Activated naive CD4-positive, alpha-beta T cell (primary cell): ENCODE measurements around the gene DDX51.
"Not testable (repeated sequence)": the region's sequence is repeated elsewhere in the genome, so short reads cannot be mapped to it uniquely, and the experiment has no call there.

Experiments
- DNase-seq, 4 experiments: peaks; one replicate each; lab custom pipeline; 2025; lab: John Stamatoyannopoulos, UW

DDX51 gene

DNA sequence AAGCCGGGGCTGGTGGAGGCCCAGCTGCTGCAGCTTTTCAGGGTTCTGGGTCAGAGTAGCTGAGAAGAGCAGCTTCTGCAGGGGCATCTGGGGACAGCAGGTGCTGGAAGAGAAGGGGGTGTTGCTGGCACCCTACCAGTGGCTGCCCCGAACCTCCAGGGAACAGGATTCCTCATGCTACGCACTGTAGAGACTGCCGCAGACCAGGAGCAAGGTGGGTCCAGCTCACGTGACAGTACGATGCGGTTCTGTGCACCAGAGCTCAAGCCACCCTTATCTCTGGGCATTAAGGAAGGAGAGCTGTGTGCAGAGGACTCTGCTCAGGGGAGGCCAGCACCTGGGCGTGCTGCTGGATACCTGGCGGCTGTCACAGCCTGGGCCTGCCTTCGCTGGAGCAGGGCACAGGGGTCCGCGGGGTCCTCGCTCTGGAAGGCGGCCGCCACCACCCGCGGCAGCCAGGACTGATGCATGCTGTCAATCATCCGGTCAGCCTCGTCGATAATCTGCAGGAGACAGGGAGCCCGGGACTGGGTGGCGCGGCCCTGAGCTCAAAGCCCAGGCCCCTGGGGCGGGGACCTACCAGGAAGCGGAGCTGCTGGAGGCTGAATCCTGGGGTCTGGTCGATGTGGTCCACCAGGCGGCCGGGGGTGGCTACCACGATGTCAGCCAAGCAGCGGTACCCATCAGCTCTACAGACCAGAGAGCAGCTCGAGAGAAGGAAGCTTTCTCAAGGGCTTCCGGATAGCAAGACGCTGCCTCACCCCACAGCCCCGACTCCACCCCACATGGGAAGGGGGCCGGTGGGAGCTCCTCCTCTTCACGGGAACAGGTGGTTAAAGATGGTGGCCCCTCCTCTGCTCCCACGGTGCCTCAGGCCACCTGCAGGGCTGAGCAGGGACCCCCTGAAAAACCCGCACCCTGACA, 2.9 kb downstream of the DDX51 start:
- no peak for DNase-seq

DNA sequence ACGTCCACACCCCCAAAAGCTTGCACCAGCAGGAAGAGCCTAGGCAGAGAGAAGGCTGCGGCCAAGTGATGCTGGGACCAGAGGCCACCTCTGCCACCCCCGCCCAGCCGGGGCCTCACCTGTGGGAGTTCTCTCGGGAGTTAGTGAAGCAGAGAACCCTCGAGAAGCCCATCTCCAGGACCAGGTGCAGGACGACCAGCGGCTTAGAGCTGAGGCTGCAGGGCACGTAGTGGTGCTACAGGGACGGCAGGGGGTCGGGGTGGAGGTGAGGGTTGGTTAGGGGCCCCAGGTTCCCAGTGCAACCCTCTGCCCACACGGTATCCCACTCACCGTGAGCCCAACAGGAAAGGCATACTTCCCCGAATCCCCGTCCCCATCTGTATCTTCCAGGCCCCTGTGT, 3.6 kb downstream of the DDX51 start:
- DNase-seq = no peak

DNA sequence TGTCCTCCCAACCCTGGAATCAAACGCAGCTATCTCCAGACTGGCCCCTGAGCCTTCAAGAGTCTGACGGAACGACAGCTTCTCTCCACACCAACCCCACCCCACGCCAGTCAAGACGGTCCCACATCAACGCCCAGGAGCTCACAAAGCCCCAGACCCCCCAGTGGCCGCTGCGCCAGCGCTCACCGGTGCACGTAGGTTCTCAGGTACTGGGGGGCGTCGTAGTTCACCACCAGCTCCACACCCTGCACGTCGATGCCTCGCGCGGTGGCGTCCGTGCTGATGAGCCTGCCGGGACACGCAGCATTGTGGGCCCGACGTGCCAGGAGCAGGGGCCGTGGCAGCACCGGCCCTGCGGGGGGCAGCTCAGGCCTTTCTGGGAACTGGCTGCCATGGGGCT, 4.2 kb downstream of the DDX51 start:
- DNase-seq = no peak

- DNase-seq = no peak
These were observed 4.9 kb downstream of the DDX51 start for GRCh38 chr12:132138941-132139871.

- no peak for DNase-seq
These were observed 6.5 kb downstream of the DDX51 start for GRCh38 chr12:132137483-132138125.

DNA sequence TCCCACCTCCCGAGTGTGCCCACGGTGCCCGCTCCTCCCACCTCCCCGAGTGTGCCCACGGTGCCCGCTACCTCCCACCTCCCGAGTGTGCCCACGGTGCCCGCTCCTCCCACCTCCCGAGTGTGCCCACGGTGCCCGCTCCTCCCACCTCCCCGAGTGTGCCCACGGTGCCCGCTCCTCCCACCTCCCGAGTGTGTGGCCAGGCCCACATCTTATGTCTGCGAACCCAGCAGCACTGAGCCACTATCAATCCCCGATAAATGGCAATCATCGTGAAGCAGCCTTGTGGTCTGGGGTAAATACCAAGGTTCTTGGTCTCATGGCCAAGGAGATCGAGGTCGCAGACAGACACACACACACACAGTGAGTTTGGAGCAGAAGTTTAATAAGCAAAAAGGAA, 7.9 kb downstream of the DDX51 start:
- not testable (repeated sequence) for DNase-seq

DNA sequence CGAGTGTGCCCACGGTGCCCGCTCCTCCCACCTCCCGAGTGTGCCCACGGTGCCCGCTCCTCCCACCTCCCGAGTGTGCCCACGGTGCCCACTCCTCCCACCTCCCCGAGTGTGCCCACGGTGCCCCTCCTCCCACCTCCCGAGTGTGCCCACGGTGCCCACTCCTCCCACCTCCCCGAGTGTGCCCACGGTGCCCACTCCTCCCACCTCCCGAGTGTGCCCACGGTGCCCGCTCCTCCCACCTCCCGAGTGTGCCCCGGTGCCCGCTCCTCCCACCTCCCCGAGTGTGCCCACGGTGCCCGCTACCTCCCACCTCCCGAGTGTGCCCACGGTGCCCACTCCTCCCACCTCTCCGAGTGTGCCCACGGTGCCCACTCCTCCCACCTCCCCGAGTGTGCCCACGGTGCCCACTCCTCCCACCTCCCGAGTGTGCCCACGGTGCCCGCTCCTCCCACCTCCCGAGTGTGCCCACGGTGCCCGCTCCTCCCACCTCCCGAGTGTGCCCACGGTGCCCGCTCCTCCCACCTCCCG, 9.4 kb downstream of the DDX51 start:
- DNase-seq = not testable (repeated sequence)

- no peak for DNase-seq
These were observed 10.0 kb downstream of the DDX51 start for GRCh38 chr12:132133952-132134652.

- no peak for DNase-seq
These were observed 11.3 kb downstream of the DDX51 start for GRCh38 chr12:132132609-132133430.

GRCh38 chr12:132131952-132132351, 12.2 kb downstream of the DDX51 start:
- no peak for DNase-seq

DNA sequence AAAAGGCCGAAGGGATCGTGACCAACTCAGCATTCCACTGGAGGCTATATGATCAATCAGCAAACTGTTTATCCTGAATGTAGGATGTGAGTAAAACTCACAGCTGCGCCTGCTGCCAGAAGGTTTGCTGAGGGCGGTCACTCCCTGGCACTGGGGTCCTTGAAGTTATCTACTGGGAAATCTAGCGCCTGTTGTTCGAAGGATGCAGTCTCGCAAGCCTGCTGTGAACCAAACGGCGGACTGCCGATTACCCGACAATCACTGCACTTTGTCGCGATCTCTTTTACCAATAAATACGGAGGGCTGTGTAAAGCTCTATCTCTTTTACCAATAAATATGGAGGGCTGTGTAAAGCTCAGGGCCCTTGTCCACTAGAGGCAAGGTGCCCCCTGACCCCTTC, 12.9 kb downstream of the DDX51 start:
- DNase-seq = no peak

GRCh38 chr12:132130690-132131089, 13.4 kb downstream of the DDX51 start:
- DNase-seq = no peak

DNA sequence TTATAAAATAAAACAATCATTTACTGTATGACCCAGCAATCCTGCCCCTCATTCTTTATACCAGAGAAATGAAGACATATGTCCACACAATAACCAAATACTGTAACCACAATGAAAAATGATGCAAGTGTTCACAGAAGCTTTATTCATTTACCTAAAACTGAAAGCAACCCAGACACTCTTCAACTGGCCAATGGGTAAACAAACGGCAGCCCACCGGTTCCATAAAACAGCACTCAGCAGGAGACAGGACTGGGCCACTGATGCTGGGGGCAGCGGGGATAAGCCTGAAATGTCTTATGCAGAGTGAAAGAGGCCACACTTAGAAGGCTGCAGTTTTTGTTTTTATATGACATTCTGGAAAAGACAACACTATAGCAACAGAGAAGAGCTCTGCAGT, 15.1 kb downstream of the DDX51 start:
- no peak for DNase-seq

- no peak for DNase-seq
These were observed 17.1 kb downstream of the DDX51 start for GRCh38 chr12:132127041-132127440.

DNA sequence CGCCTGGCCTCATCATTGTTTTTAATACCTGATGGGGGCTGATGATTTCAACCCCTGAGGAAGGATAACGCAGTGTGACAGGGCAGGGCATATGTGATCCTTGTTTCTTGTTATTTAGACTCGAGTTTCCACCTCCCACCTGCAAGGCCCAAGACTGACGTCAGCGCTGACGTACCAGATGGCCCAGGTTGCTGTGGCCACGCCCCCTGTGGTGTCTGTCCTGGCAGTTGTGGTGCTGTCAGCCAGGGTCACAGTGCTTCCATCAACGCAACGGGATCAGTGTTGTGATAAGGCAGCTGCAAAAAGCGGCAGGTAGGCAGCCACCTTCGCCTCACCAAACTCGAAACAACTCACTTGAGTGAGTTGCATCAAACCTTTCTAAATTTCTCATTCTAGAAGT, 18.4 kb downstream of the DDX51 start:
- DNase-seq = no peak

GRCh38 chr12:132124766-132125425, 19.2 kb downstream of the DDX51 start:
- no peak for DNase-seq

DNA sequence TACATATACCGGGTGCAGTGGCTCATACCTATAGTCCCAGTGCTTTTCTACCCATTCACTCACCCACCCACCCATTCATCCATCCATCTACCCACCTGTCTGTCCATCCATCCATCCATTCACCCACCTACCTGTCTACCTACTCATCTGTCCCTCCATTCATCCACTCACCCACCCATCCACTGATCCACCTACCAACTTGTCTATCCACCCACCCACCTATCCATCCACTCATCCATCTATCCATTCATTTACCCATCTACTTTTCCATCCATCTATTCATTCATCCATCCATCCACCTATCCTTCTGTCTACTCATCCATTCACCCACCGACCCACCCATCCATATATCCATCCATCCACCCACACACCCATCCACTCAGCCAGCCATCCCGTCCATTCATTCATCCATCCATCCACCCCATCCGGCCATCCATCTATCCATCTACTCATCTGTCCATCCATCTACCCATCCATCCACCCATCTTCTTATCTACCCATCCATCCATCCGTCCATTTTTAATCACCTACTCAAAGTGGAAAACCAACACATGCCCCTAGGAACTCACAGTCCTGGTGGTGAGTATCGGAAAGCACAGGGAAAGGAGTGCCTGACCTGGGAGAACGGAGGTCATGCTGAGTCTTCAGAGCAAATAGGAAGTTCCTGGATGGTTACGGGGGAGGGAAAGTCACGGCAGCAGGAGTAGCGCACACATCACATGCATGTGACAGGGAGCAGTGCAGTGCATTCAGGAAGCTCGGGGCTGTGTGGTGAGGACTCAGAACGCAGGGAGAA, 20.0 kb downstream of the DDX51 start:
- DNase-seq = no peak

- DNase-seq = no peak
These were observed 22.8 kb downstream of the DDX51 start for GRCh38 chr12:132121283-132121682.

DNA sequence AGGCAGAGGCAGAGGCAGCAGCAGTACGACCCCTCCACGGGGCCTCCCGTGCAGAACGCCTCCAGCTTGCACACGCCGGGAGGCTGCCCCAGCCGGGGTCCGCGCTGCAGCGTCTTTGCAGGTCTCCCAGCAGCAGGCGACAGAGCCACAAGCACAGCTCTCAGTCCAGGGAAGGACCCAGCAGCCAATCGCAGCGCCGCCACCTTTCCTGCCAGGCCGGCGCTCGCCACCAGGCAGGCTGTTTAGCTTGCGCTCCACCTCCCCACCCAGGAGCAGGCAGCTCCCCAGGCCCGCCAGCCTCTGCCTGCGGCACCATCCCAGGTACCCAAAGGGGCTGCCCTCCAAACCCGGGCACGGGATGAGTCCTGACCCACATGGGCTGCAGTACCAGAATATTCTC, 25.2 kb downstream of the DDX51 start:
- DNase-seq = no peak
